HepG2 (cell line): ENCODE results near the gene PIGR. TPM values are rescaled to one million over a fixed set of nuclear protein-coding genes. Genes with fewer than 3 reads are reported as not detected.

Source experiments
- ATAC-seq: fragments of 200-7000 bp; cut with Tn5 transposase; 3 replicates; pipeline ENCODE4 v1.9.1; 2020; ENCODE audit warnings: mild to moderate bottlenecking, moderate library complexity
- BruUV-seq: library from RNA; stranded (reverse); fragments of 400-500 nt; replicated peaks from 2 replicates; lab custom pipeline; 2021; lab: Mats Ljungman, UMichigan
- CTCF ChIA-PET: fragments of 300-600 bp; formaldehyde crosslinking; extraction: SDS; loops from one replicate; lab custom pipeline; 2021; ENCODE audit warnings: low total read pairs, inconsistent platforms, low intra/inter-chr PET ratio; lab: Yijun Ruan, JAX
- POLR2A ChIA-PET: fragments of 350-600 bp; sonication (Branson Sonifier 250); formaldehyde crosslinking; loops from one replicate; lab custom pipeline; 2020; ENCODE audit warnings: antibody characterized with exemption, inconsistent platforms; lab: Yijun Ruan, JAX
- DNase-seq: peaks from one replicate; pipeline ENCODE4 v3.0.0-alpha.2; 2015; ENCODE audit warnings: low spot score
- FAIRE-seq: peaks from 3 replicates; lab custom pipeline; 2011; peaks lifted over from hg19 to GRCh38; lab: Jason Lieb, UNC
- H2AFZ ChIP-seq: one replicate; pipeline ENCODE4 v1.6.1; 2011; ENCODE audit warnings: low read length, inconsistent platforms
- H3K27ac ChIP-seq: fragments of 300-600 bp; 3 replicates; pipeline ENCODE4 v1.8.0; 2011; ENCODE audit warnings: mixed run types, mild to moderate bottlenecking, mixed read lengths, low read length, inconsistent platforms; ENCODE audit not compliant: insufficient read depth; ENCODE audit errors: extremely low read length
- H3K27me3 ChIP-seq, 2 experiments: fragments of 200-600 bp in 1 of 2; 2 replicates in 1 of 2; 3 replicates in 1 of 2; pipeline versions ENCODE4 v1.6.0 to v1.8.0; 2011; ENCODE audit warnings: low read length in 2 of 2, mild to moderate bottlenecking in 2 of 2, moderate library complexity in 2 of 2, inconsistent platforms in 1 of 2; ENCODE audit not compliant: insufficient read depth in 2 of 2, control insufficient read depth in 1 of 2
- H3K36me3 ChIP-seq, 2 experiments: fragments of 200-600 bp in 1 of 2; replicated peaks in 1 of 2; 2 replicates in 1 of 2; 3 replicates in 1 of 2; pipeline versions ENCODE4 v1.5.1 to v1.8.0; 2011; ENCODE audit warnings: low read length in 2 of 2, inconsistent platforms in 1 of 2; ENCODE audit not compliant: insufficient read depth in 2 of 2, control insufficient read depth in 1 of 2
- H3K4me1 ChIP-seq: 2 replicates; pipeline ENCODE4 v1.5.1; 2012; ENCODE audit warnings: low read length, inconsistent platforms; ENCODE audit not compliant: insufficient read depth
- H3K4me2 ChIP-seq: 2 replicates; pipeline ENCODE4 v1.6.0; 2011; ENCODE audit warnings: low read depth, low read length, inconsistent platforms
- H3K4me3 ChIP-seq, 3 experiments: fragments of 200-600 bp in 1 of 3; sonication (generic), shearing (Covaris generic) in 1 of 3; replicated peaks in 1 of 3; 2 replicates each; pipeline ENCODE4 v1.5.1; 2011 to 2016; ENCODE audit warnings: low read length in 3 of 3, inconsistent platforms in 2 of 3, low read depth in 2 of 3, mild to moderate bottlenecking in 2 of 3, control low read depth in 1 of 3, mixed read lengths in 1 of 3; ENCODE audit not compliant: insufficient read depth in 1 of 3
- H3K79me2 ChIP-seq: one replicate; pipeline ENCODE4 v1.6.1; 2011; ENCODE audit warnings: low read length, inconsistent platforms; ENCODE audit not compliant: insufficient read depth
- H3K9ac ChIP-seq: 2 replicates; pipeline ENCODE4 v1.6.0; 2011; ENCODE audit warnings: mild to moderate bottlenecking, low read depth, low read length, inconsistent platforms; ENCODE audit not compliant: insufficient read depth
- H3K9me3 ChIP-seq: 2 replicates; pipeline ENCODE4 v1.5.1; 2012; ENCODE audit warnings: mild to moderate bottlenecking, low read length
- H4K20me1 ChIP-seq: 2 replicates; pipeline ENCODE4 v1.6.0; 2011; ENCODE audit warnings: inconsistent platforms, mild to moderate bottlenecking, low read length, moderate library complexity; ENCODE audit not compliant: insufficient read depth
- GTF3A ChIP-seq: sonication (generic); formaldehyde crosslinking; conservative IDR thresholded peaks from 2 replicates; pipeline ENCODE4 v1.4.0; 2020; ENCODE audit warnings: mild to moderate bottlenecking, missing genetic modification reagents
- MIER3 ChIP-seq: IDR thresholded peaks from 2 replicates; pipeline ENCODE4 v1.6.1; 2016; ENCODE audit warnings: missing compliant biosample characterization, borderline replicate concordance
- MLLT10 ChIP-seq: sonication (generic); formaldehyde crosslinking; IDR thresholded peaks from 2 replicates; pipeline ENCODE4 v1.4.0; 2020; ENCODE audit warnings: missing genetic modification reagents
- PHB2 ChIP-seq: fragments of 450-650 bp; IDR thresholded peaks from 2 replicates; pipeline ENCODE4 v1.6.1; 2018; ENCODE audit not compliant: partially characterized antibody
- THYN1 ChIP-seq: sonication (generic); formaldehyde crosslinking; IDR thresholded peaks from 2 replicates; pipeline ENCODE4 v1.8.1; 2023; ENCODE audit warnings: low read depth, mild to moderate bottlenecking, moderate library complexity, missing genetic modification reagents, borderline replicate concordance
- ZKSCAN5 ChIP-seq: sonication (generic); formaldehyde crosslinking; IDR thresholded peaks from 2 replicates; pipeline ENCODE4 v1.5.1; 2020; ENCODE audit warnings: mild to moderate bottlenecking, missing genetic modification reagents
- ZMYM3 ChIP-seq: sonication (generic); formaldehyde crosslinking; IDR thresholded peaks from 2 replicates; pipeline ENCODE4 v1.5.1; 2020; ENCODE audit warnings: mild to moderate bottlenecking, missing genetic modification reagents
- WGBS: methylation state at CpG from one replicate; pipeline ENCODE4 v1.1.6; 2017; ENCODE audit warnings: low lambda C conversion rate; 5-methylcytosine and 5-hydroxymethylcytosine counted together
- in situ Hi-C: cut with HindIII; loops from 2 replicates; pipeline ENCODE4 v1.10.0; 2017; ENCODE audit warnings: low pct_unique_long_range_greater_than_20kb; ENCODE audit not compliant: extremely low pct_ligation_motif_present
- intact Hi-C: fragments of 100-400 bp; cut with micrococcal nuclease; formaldehyde crosslinking; loops from one replicate; pipeline ENCODE4 v1.10.0; 2022; ENCODE audit not compliant: unreplicated experiment
- polyA plus RNA-seq, 8 experiments: library from polyadenylated mRNA; depleted of rRNA in 3 of 8; stranded (reverse) in 7 of 8; unstranded in 1 of 8; fragments of >200 nt; fragmentation: Illumina TruSeq in 4 of 8; extraction: Trizol in 4 of 8; gene quantifications; 2 replicates each; pipeline versions ENCODE4 v1.2.1 to v1.2.3, GENCODE V29; 2011 to 2016; ENCODE audit warnings: low read depth in 4 of 8, missing spikeins in 1 of 8, mixed read lengths in 1 of 8; ENCODE audit not compliant: insufficient read depth in 1 of 8
- total RNA-seq, 5 experiments: library from RNA; depleted of rRNA; stranded (reverse); fragments of >200 nt; fragmentation: Illumina TruSeq; extraction: Trizol; gene quantifications; 2 replicates each; pipeline ENCODE4 v1.2.3, GENCODE V29; 2016; ENCODE audit warnings: low read depth in 1 of 5
- TF ChIP-seq, protein P1 (sequence below): sonication (generic); formaldehyde crosslinking; IDR thresholded peaks from 2 replicates; pipeline ENCODE4 v1.4.0; 2020; ENCODE audit warnings: mild to moderate bottlenecking, missing genetic modification reagents
- TF ChIP-seq, protein P2 (sequence below): sonication (generic); formaldehyde crosslinking; IDR thresholded peaks from 2 replicates; pipeline ENCODE4 v1.5.0; 2020; ENCODE audit warnings: mild to moderate bottlenecking, low read depth, missing genetic modification reagents, borderline replicate concordance

PIGR gene
- total and polyA plus RNA-seq, 2 of the 13 experiments (the other 11 are each of a cell fraction or from before 2014, with no cell fraction given) = not detected

DNA sequence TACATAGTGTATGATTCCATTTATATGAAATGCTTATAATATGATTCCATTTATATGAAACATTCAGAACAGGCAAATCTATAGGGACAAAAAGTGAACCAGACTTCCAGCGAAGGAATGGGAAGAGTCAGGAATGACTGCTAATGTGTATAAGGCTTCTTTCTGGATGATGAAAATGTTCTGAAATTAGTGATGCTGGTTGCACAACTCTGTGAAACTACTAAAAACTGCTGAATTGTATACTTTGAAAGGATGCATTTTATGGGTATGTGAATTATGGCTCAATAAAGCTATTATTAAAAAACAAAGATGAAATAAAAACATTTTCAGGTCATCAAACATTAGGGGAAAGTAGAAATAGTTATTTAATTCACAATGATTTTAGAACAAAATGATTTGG, 63.1 kb downstream of the PIGR start:
- no TSS peak for BruUV-seq
- H3K9ac ChIP-seq = no peak overlapping the region

DNA sequence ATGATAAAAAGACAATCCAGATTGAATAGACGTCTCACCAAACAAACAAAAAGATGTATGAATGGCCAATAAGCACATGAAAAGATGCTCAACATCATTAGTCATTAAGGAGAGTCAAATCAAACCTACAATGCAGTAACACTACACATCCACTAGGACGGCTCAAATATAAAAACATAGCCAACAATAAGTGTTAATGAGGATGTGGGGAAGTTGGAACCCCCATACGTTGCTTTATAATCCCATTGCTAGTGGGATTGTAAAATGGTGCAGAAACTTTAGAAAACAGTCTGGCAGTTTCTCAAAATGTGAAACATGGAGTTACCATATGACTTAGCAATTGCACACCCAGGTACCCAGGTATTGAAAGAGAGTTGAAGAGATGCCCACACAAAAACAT, 63.7 kb downstream of the PIGR start:
- 11% methylated on average over 3 of the region's 3 CpGs for WGBS
- peaks cover 20% of the 10 kb centered on the region for H3K9me3 ChIP-seq
- no peak overlapping the region for H2AFZ ChIP-seq
- H3K79me2 ChIP-seq = no peaks in the 10 kb centered on the region
- no peaks in the 10 kb centered on the region for H4K20me1 ChIP-seq
- no peak overlapping the region for H3K27ac ChIP-seq
- H3K9ac ChIP-seq = no peak overlapping the region
- FAIRE-seq (no peak), DNase-seq (no peak), ATAC-seq (no peak)
- POLR2A ChIA-PET = no interaction called here
- H3K36me3 ChIP-seq = no peaks in the 10 kb centered on the region
- no peaks in the 10 kb centered on the region for H3K4me1 ChIP-seq
- no peak overlapping the region for H3K4me2 ChIP-seq
- in situ Hi-C loops = no loop called here
- TF ChIP-seq THYN1 (CRISPR knock-in tag) = no peak
- TF ChIP-seq PHB2 = no peak
- no peak for TF ChIP-seq MLLT10 (CRISPR knock-in tag)
- TF ChIP-seq GTF3A (CRISPR knock-in tag) = no peak
- no peak for TF ChIP-seq ZKSCAN5 (CRISPR knock-in tag)
- TF ChIP-seq MIER3 (CRISPR knock-in tag) = no peak
- TF ChIP-seq, protein P1, sequence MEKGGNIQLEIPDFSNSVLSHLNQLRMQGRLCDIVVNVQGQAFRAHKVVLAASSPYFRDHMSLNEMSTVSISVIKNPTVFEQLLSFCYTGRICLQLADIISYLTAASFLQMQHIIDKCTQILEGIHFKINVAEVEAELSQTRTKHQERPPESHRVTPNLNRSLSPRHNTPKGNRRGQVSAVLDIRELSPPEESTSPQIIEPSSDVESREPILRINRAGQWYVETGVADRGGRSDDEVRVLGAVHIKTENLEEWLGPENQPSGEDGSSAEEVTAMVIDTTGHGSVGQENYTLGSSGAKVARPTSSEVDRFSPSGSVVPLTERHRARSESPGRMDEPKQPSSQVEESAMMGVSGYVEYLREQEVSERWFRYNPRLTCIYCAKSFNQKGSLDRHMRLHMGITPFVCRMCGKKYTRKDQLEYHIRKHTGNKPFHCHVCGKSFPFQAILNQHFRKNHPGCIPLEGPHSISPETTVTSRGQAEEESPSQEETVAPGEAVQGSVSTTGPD = no peak
- TF ChIP-seq, protein P2, sequence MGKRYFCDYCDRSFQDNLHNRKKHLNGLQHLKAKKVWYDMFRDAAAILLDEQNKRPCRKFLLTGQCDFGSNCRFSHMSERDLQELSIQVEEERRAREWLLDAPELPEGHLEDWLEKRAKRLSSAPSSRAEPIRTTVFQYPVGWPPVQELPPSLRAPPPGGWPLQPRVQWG (CRISPR knock-in tag) = no peak
- intact Hi-C loops = no loop called here
- peaks cover 0 to 4% of the 10 kb centered on the region in 2 experiments; a peak in 3 of 5 replicates for H3K27me3 ChIP-seq
- no TSS peak for BruUV-seq
- no peak overlapping the region for H3K4me3 ChIP-seq
- CTCF ChIA-PET = no interaction called here

More for the DNA sequence above, 63.1 kb downstream of the PIGR start:
- no peak for FAIRE-seq
- peaks cover 14% of the 10 kb centered on the region for H3K9me3 ChIP-seq
- H3K79me2 ChIP-seq = no peaks in the 10 kb centered on the region
- no peak for ATAC-seq
- peaks cover 0 to 4% of the 10 kb centered on the region in 2 experiments; a peak in 3 of 5 replicates for H3K27me3 ChIP-seq
- intact Hi-C loops (no loop called here), in situ Hi-C loops (no loop called here)
- no peak overlapping the region for H2AFZ ChIP-seq
- WGBS = 45% methylated on average over 1 of the region's 1 CpG
- H3K4me3 ChIP-seq = no peak overlapping the region
- no peaks in the 10 kb centered on the region for H3K4me1 ChIP-seq
- H3K27ac ChIP-seq = no peak overlapping the region
- TF ChIP-seq ZMYM3 (CRISPR knock-in tag) = no peak
- TF ChIP-seq, protein P2 (CRISPR knock-in tag) = no peak
- TF ChIP-seq, all 625 proteins: peak for 0
- no peaks in the 10 kb centered on the region for H4K20me1 ChIP-seq
- DNase-seq = no peak
- no peaks in the 10 kb centered on the region for H3K36me3 ChIP-seq
- no peak overlapping the region for H3K4me2 ChIP-seq
- CTCF ChIA-PET = no interaction called here
- POLR2A ChIA-PET = no interaction called here
